ENCODE data around the gene PLXNB2.

GRCh38 chr22:50302041-50302541 lies 5.4 kb downstream of the PLXNB2 start:
- TF ChIP-seq CTCF (conservative IDR thresholded peaks at IDR 0.05) = no peak
- TF ChIP-seq EZH2 (IDR thresholded peaks at IDR 0.05; ENCODE audit: low read depth) = no peak
